ENCODE results near the gene LYPD6B. TPM values are rescaled to one million over a fixed set of nuclear protein-coding genes. Genes with fewer than 3 reads are reported as not detected.

LYPD6B gene
- polyA plus RNA-seq, 1 donor from 2014 or later, result 7.8 TPM

GRCh38 chr2:149178612-149179011 lies 140.1 kb downstream of the LYPD6B start:
- no peak overlapping the region for H3K4me3 Mint-ChIP-seq
- H3K27ac Mint-ChIP-seq, result no peak overlapping the region
- no peaks in the 10 kb centered on the region for H3K4me1 Mint-ChIP-seq
- H3K36me3 Mint-ChIP-seq, result peaks cover 3% of the 10 kb centered on the region
- H3K9me3 Mint-ChIP-seq, result no peaks in the 10 kb centered on the region
- H3K27me3 Mint-ChIP-seq, result peaks cover 8% of the 10 kb centered on the region

GRCh38 chr2:149180226-149180875 lies 141.9 kb downstream of the LYPD6B start:
- H3K27me3 Mint-ChIP-seq, result peaks cover 8% of the 10 kb centered on the region
- H3K9me3 Mint-ChIP-seq, result no peaks in the 10 kb centered on the region
- H3K4me3 Mint-ChIP-seq, result peak overlapping the region in 1 of 4 donors; percentile 50
- no peaks in the 10 kb centered on the region for H3K4me1 Mint-ChIP-seq
- H3K36me3 Mint-ChIP-seq, result peaks cover 3% of the 10 kb centered on the region
- H3K27ac Mint-ChIP-seq, result no peak overlapping the region

GRCh38 chr2:149183187-149183586 lies 144.7 kb downstream of the LYPD6B start:
- Mint-ChIP-seq H3K4me1 (peaks cover 0 to 3% (median 2%) of the 10 kb centered on the region in 3 donors), H3K27me3 (peaks cover 4% of the 10 kb centered on the region), H3K27ac (no peak overlapping the region), H3K4me3 (no peak overlapping the region), H3K36me3 (peaks cover 3% of the 10 kb centered on the region), H3K9me3 (no peaks in the 10 kb centered on the region)

GRCh38 chr2:149184991-149185390 lies 146.5 kb downstream of the LYPD6B start:
- Mint-ChIP-seq H3K9me3 (no peaks in the 10 kb centered on the region), H3K36me3 (no peaks in the 10 kb centered on the region), H3K4me3 (no peak overlapping the region), H3K4me1 (peaks cover 0 to 3% (median 2%) of the 10 kb centered on the region in 3 donors), H3K27me3 (no peaks in the 10 kb centered on the region), H3K27ac (no peak overlapping the region)

- no peaks in the 10 kb centered on the region for H3K36me3 Mint-ChIP-seq
- H3K4me1 Mint-ChIP-seq, result peaks cover 0 to 3% (median 2%) of the 10 kb centered on the region in 3 donors
- H3K9me3 Mint-ChIP-seq, result no peaks in the 10 kb centered on the region
- no peak overlapping the region for H3K4me3 Mint-ChIP-seq
- H3K27me3 Mint-ChIP-seq, result no peaks in the 10 kb centered on the region
- no peak overlapping the region for H3K27ac Mint-ChIP-seq
Measured at GRCh38 chr2:149185942-149186490, 147.5 kb downstream of the LYPD6B start.

- H3K9me3 Mint-ChIP-seq, result no peaks in the 10 kb centered on the region
- peaks cover 0 to 3% (median 2%) of the 10 kb centered on the region in 3 donors for H3K4me1 Mint-ChIP-seq
- no peaks in the 10 kb centered on the region for H3K27me3 Mint-ChIP-seq
- no peaks in the 10 kb centered on the region for H3K36me3 Mint-ChIP-seq
- peak overlapping the region in 1 of 4 donors; percentile 9 for H3K4me3 Mint-ChIP-seq
- H3K27ac Mint-ChIP-seq, result no peak overlapping the region
Measured at GRCh38 chr2:149187057-149187456, 148.6 kb downstream of the LYPD6B start.

GRCh38 chr2:149188291-149188690 lies 149.8 kb downstream of the LYPD6B start:
- no peak overlapping the region for H3K4me3 Mint-ChIP-seq
- H3K9me3 Mint-ChIP-seq, result no peaks in the 10 kb centered on the region
- no peaks in the 10 kb centered on the region for H3K36me3 Mint-ChIP-seq
- peaks cover 0 to 3% (median 2%) of the 10 kb centered on the region in 3 donors for H3K4me1 Mint-ChIP-seq
- H3K27me3 Mint-ChIP-seq, result peaks cover 2% of the 10 kb centered on the region
- no peak overlapping the region for H3K27ac Mint-ChIP-seq

- peaks cover 0 to 3% (median 2%) of the 10 kb centered on the region in 3 donors for H3K4me1 Mint-ChIP-seq
- H3K27ac Mint-ChIP-seq, result no peak overlapping the region
- no peak overlapping the region for H3K4me3 Mint-ChIP-seq
- H3K9me3 Mint-ChIP-seq, result no peaks in the 10 kb centered on the region
- no peaks in the 10 kb centered on the region for H3K36me3 Mint-ChIP-seq
- H3K27me3 Mint-ChIP-seq, result peaks cover 2% of the 10 kb centered on the region
Measured at GRCh38 chr2:149189769-149190168, 151.3 kb downstream of the LYPD6B start.

- H3K4me3 Mint-ChIP-seq, result no peak overlapping the region
- H3K27ac Mint-ChIP-seq, result no peak overlapping the region
- H3K9me3 Mint-ChIP-seq, result no peaks in the 10 kb centered on the region
- H3K27me3 Mint-ChIP-seq, result peaks cover 2% of the 10 kb centered on the region
- no peaks in the 10 kb centered on the region for H3K4me1 Mint-ChIP-seq
- H3K36me3 Mint-ChIP-seq, result no peaks in the 10 kb centered on the region
Measured at GRCh38 chr2:149191915-149192314, 153.4 kb downstream of the LYPD6B start.

- no peaks in the 10 kb centered on the region for H3K36me3 Mint-ChIP-seq
- H3K27ac Mint-ChIP-seq, result no peak overlapping the region
- peaks cover 2% of the 10 kb centered on the region for H3K27me3 Mint-ChIP-seq
- H3K4me3 Mint-ChIP-seq, result no peak overlapping the region
- no peaks in the 10 kb centered on the region for H3K4me1 Mint-ChIP-seq
- no peaks in the 10 kb centered on the region for H3K9me3 Mint-ChIP-seq
Measured at GRCh38 chr2:149192427-149192826, 153.9 kb downstream of the LYPD6B start.

- Mint-ChIP-seq H3K4me3 (no peak overlapping the region), H3K27me3 (peaks cover 2% of the 10 kb centered on the region), H3K27ac (no peak overlapping the region), H3K36me3 (peaks cover 2% of the 10 kb centered on the region), H3K4me1 (no peaks in the 10 kb centered on the region), H3K9me3 (no peaks in the 10 kb centered on the region)
Measured at GRCh38 chr2:149200109-149200520, 161.6 kb downstream of the LYPD6B start.

GRCh38 chr2:149204686-149205085 lies 166.2 kb downstream of the LYPD6B start:
- Mint-ChIP-seq H3K36me3 (peaks cover 7% of the 10 kb centered on the region), H3K9me3 (no peaks in the 10 kb centered on the region), H3K27me3 (peaks cover 2% of the 10 kb centered on the region), H3K4me1 (no peaks in the 10 kb centered on the region), H3K27ac (no peak overlapping the region), H3K4me3 (no peak overlapping the region)

- peaks cover 7% of the 10 kb centered on the region for H3K36me3 Mint-ChIP-seq
- H3K27me3 Mint-ChIP-seq, result peaks cover 2% of the 10 kb centered on the region
- H3K4me3 Mint-ChIP-seq, result no peak overlapping the region
- H3K27ac Mint-ChIP-seq, result peak overlapping the region in 1 of 3 donors; percentile 7
- no peaks in the 10 kb centered on the region for H3K9me3 Mint-ChIP-seq
- no peaks in the 10 kb centered on the region for H3K4me1 Mint-ChIP-seq
Measured at GRCh38 chr2:149205143-149205542, 166.6 kb downstream of the LYPD6B start.

- Mint-ChIP-seq H3K27ac (no peak overlapping the region), H3K36me3 (peaks cover 7% of the 10 kb centered on the region), H3K4me1 (no peaks in the 10 kb centered on the region), H3K27me3 (peaks cover 1% of the 10 kb centered on the region), H3K4me3 (no peak overlapping the region), H3K9me3 (no peaks in the 10 kb centered on the region)
Measured at GRCh38 chr2:149213764-149214493, 175.4 kb downstream of the LYPD6B start.

- Mint-ChIP-seq H3K27me3 (peaks cover 3% of the 10 kb centered on the region), H3K9me3 (no peaks in the 10 kb centered on the region), H3K4me3 (no peak overlapping the region), H3K36me3 (peaks cover 3% of the 10 kb centered on the region), H3K27ac (no peak overlapping the region), H3K4me1 (no peaks in the 10 kb centered on the region)
Measured at GRCh38 chr2:149218497-149218896, 180.0 kb downstream of the LYPD6B start.
